NCI-H446 (cell line): ENCODE measurements around the gene SHCBP1L.

Experiments
- DNase-seq, 2 experiments: peaks; one replicate each; lab custom pipeline; 2025; lab: John Stamatoyannopoulos, UW

Gene SHCBP1L

DNA sequence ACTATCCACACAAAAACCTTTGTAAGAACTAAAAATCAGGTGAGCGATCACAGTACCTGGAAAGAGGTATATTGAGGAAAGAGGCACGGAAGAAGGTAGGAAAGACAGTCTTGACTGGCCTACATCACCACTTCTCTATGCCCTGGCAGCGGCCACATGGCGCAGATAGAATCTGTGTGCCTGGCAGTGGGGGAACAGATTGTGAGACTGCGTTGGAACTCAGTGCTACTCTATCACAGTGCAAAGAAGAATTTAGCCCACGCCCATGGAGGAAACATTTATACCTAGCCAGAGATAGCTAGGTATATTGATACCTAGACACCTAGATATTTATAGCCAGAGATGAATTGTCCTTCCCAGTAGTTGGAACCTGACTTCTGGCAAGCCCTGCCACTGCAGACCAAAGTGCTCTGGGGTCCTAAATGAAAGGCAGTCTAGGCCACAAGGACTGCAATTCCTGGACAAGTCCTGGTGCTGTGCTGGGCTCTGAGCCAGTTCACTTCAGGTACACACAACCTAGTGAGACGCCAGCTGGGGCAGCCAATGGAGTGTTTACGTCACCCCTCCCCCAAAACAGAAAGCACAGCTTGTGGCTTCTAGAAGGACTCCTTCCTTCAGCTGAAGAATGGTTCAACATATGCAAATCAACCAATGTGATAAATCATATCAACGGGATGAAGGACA is 61.9 kb downstream of the SHCBP1L start:
- DNase-seq: no peak

DNA sequence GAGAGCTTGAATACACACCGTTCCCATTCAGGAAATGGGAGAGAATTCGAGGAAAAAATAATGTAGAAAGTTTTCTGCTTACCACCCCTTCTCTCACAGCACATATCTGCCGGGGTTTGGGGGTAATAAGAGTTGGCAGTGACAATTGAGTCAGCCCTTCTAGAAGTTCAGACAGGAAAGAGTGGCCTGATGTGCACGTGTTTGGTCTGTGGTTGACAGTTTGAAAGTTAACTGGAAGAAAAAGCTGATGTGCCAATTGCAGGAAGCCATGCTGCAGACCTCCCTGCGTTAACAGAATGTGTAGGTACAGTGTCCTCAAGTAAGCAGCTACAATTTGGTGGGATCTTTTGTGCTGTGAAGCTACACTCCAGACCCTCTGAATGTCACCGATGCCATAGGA is 63.0 kb downstream of the SHCBP1L start:
- no peak for DNase-seq

DNA sequence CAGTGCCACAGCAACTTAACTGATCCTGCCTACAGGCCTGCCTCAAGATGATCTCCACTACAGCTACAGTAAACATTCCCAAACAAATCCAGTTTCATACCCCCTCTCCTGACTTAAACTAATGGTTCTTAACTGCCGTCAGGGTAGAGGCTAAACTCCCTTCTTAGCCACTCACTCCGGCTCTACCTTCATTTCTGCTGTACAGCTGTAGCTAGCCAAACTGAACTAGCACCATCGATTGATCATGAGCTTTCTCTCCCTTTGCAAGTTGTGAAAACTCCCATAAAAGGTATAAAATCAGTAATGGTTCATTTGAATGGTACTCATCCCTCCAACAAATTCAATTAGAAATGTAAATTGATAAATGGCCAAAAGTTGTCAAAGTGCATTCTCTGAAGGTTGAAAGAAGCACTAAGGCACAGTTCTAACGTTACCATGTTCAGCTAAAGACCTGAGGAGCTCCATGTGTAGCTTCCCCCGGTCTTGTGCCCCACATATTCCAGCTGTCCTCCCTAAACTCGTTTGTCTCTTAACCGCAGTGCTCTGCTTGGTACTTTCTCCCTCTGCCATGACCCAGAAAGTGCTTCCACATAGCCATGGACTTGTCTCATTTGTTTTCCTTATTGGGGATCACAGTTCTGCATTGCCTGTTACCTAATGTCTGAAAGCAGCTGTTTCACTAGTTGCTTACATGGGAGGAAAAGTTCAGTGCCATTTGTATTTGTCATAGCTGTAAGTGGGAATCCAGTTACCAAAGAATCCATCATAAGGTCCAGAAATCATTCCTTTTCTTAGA is 64.0 kb downstream of the SHCBP1L start:
- DNase-seq: no peak

DNA sequence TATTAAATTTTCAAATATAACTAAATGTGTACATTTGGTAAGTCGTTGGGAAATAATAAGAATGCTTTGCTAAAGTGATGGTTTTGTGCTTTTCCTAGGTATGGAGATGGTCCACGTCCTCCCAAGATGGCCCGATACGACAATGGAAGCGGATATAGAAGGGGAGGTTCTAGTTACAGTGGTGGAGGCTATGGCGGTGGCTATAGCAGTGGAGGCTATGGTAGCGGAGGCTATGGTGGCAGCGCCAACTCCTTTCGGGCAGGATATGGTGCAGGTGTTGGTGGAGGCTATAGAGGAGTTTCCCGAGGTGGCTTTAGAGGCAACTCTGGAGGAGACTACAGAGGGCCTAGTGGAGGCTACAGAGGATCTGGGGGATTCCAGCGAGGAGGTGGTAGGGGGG is 66.0 kb downstream of the SHCBP1L start:
- no peak for DNase-seq

DNA sequence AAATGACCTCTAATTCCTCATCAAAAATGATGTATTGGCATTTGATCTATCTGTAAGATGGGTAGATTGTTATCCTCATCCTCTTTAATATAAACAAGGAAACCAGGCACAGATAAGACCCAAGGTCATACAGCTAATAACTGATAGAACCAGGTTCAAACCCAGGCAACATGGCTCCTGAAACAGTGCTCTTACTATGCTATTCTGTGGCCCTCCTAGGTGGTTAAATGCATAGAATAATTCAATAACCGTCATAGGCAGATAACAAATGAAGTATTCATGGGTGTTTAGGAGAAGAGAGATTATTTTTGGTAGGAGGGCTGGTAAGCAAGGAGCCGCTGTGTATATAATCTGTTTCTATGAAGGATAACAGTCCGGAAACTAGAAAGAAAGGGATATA is 67.4 kb downstream of the SHCBP1L start:
- no peak for DNase-seq

DNA sequence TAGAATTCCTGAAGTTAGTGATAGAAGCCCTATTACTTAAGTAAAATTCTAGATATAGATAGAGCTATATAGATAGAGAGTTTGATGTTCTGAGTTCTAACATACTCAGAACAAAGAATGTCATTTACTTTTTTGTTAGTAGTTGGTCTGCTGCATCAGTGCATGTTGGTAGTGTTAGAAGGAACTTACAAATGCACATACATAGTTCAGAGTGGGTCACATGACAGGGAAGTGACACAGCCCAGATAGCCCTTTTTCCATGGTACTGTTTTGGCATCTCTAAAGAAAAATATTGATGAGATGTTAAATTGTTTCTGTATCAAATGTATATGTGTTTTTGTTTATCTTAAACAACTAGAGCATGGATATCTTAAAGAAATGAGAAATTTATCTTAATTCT is 68.1 kb downstream of the SHCBP1L start:
- no peak for DNase-seq

DNA sequence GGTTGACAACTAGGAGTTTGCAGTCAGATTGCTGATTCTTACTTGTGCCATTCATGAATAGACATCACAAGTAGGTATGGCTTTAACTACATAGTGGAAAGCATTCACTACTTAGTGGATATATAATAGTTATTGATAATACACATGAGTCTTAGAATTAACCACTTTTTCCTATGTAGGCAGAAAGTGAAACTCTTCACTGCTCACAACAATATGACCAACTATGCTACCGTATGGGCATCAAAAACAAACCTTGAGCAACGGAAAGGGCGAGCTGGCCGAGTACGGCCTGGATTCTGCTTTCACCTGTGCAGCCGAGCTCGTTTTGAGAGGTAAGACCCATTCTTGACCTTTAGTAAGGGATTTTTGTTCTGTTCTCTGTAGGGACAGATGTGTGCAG is 75.1 kb downstream of the SHCBP1L start:
- no peak for DNase-seq

DNA sequence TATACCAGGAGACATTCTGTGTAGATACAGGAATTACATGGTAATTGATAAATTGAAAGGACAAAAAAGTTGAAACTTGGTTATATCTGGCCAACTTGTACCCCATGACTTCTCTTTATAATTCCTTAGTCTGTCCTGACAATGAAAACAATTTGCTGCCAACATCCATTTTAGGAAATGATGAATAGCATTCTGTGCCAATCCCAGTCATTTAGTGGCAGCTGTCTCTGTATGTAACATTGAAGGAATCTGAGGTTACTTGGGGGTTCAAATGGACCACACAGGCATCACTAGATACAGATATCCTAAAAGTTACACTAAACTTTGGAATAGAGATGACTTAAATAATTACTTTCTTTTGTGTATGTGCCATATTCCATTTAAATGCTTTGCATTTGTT is 75.6 kb downstream of the SHCBP1L start:
- DNase-seq: no peak

DNA sequence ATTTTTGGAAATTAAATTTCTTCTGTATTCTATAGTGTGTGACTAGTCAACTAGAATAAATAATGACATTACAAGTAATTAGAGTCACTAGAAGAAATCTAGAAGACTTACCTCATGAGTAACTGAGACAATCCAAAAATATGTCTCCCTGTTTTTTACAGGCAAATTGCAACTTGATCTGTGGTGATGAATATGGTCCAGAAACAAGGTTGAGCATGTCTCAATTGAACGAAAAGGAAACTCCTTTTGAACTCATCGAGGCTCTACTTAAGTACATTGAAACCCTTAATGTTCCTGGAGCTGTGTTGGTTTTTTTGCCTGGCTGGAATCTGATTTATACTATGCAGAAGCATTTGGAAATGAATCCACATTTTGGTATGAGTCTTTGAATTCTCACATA is 77.1 kb downstream of the SHCBP1L start:
- no peak for DNase-seq

DNA sequence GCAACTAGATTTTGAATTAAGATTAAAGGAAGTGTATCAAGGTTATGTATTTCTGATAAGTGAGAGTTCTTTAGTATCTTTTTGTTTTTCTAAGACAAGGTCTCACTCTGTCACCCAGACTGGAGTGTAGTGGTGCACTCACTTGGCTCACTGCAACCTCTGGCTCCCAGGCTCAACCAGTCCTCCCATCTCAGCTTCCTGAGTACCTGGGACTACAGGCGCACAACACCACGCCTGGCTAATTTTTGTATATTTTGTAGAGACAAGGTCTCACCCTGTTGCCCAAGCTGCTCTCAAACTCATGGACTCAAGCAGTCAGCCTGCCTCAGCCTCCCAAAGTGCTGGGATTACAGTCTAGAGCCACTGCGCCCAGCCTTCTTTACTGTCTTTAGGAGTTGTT is 80.1 kb downstream of the SHCBP1L start:
- DNase-seq: no peak

DNA sequence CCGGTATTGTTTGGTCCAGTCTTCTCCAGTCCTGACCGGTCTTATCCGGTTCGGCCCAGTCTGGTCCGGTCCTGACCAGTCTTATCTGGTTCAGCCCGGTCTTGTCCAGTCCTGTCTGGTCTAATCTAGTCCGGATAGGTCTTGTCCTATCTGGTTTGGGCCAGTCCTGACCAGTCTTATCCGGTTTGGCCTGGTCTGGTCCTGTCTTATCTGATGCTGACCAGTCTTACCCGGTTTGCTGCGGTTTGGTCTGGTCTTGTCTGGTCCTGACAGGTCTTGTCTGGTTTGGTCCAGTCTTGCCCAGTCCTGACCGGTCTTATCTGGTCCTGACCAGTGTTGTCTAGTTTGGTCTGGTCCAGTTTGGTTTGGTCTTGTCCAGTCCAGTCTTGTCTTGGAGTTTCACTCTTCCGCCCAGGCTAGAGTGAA is 83.7 kb downstream of the SHCBP1L start:
- no peak for DNase-seq

DNA sequence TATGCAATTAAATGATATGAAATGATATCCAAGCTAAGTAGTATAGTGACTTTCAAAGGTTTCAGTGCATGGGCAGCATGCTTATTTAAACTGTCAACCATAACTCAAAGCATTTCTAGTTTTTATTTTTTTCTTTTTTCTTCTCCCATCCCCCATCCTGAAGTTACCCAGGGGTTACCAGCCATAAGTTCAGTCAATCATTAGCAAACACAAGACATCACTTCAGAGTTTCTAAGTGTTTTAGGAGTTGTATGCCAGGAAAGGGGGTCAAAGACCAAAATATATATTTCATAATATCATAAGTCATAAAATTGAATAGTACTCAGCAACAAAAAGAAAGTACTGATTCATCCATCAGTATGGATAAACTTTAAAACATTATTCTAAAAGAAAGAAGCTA is 85.1 kb downstream of the SHCBP1L start:
- DNase-seq: no peak

DNA sequence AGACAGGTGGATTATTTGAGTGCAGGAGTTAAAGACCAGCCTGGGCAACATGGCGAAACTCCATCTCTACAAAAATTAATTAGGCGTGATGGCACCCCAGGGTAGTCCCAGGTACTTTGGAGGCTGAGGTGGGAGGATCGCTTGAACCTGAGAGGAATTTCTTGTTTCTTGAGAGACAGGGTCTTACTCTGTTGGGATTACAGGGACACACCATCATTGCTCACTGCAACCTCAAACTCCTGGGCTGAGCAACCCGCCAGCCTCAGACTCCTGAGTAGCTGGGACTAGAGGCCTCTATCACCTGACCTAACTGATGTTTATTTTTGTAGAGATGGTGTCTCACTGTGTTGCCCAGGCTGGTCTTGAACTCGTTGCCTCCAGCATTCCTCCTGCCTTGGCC is 89.0 kb downstream of the SHCBP1L start:
- no peak for DNase-seq

DNA sequence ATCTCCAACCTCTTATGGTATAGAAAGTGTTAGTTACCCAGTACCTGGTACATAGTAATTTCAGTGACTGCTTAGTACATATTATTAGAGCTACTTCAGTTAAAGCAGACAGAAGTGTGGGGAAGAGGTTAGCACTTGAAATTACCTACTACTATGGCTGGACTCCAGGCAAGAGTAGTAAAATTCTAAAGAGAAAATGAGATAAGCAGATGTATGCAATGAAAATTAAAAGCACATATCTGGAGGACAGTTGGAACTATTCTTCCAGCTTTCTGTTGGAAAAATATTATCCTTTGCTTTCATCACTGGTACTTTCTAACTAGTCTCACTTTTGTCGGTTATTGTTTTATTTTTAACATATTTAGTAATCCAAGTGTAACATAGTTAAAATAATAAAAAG is 90.1 kb downstream of the SHCBP1L start:
- no peak for DNase-seq

DNA sequence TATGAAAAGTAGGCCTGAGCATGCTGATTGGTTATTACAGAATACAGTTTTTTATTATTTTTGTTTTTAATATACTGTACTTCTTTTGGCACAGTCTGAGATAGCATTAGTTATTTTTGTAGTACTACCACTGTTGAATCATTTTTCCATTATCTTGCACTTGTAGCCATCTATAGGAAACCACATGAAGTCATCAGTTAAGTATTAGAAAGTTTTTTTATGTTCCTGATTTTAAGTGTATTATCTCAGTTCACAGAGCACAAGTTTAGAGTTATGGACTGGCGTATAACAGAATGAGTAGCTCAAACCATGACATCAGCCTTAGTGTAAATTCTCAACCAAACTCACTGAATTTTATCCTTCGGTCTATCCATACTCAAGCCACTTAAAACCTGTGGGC is 91.0 kb downstream of the SHCBP1L start:
- DNase-seq: no peak

DNA sequence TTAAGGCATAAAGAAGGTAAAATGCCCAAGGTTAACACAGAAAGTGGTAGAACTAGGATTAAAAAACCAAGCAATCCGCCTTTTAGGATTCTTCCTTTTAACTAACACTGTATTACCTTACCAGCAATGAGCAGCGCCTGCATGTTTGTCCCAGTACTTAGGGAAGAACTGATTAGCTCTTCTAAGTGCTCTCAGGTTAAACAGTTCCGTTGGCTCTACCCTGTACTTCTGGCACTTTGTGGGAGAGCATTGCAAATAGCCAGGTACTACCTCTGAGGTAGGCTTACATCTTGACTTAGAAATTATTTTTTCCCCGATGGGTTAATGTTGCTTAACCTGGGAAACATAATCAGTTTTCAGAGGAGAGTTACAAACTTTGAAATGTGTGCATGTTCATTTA is 92.3 kb downstream of the SHCBP1L start:
- no peak for DNase-seq

DNA sequence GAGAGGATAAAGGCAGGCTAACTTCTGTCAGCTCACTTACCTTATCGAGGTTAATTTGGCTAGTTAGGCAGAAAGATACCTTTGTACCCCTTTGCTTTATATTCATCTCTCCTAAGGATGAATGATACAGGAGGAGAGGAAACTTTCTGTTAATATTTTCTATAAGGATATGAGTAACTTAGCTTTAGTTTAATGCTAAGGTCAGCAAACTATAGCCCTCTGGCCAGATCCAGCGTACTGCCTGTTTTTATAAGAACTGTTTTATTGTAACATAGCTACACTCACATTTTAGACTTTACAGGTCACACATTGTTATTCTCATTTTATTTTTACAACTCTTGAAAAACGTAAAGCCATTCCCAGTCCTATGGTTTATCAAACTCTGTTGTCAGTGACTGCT is 95.8 kb downstream of the SHCBP1L start:
- DNase-seq: no peak

DNA sequence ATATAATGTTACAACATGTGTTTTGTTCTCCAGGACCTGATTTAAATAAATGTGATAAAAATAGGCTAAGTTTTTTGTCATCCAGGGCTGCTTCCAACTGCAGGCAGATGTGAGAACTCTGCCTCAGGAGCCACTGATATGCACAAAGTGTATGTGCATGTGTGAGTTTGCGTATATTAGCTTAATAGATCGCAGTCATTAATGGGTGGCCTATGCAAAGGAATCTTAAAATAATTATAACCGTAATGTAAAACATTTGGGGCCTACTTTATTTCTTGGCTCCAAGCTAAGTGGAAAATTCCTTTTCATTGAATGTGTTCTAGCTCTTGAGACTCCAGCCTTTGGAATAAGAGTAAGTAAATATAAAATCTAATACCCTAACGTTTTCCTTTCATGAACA is 97.1 kb downstream of the SHCBP1L start:
- DNase-seq: no peak

DNA sequence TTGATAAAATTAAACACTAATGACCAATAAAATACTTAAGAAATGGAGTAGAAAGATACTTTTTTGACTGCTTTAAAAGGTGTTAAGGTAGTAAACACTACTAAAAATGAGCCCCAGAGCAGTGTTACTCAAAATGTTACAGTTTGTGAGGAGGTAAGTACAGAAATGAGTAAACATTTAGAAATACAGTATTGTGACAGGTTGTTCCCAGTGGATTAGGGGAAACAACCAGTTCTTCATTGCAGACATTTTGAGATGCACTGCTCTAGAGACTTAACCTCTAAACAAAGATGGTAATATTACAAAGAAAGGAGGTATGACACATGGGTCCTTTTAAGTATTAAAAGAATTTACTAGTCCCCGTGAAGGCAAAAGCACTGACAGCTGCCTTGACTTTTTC is 101.1 kb downstream of the SHCBP1L start:
- DNase-seq: no peak

DNA sequence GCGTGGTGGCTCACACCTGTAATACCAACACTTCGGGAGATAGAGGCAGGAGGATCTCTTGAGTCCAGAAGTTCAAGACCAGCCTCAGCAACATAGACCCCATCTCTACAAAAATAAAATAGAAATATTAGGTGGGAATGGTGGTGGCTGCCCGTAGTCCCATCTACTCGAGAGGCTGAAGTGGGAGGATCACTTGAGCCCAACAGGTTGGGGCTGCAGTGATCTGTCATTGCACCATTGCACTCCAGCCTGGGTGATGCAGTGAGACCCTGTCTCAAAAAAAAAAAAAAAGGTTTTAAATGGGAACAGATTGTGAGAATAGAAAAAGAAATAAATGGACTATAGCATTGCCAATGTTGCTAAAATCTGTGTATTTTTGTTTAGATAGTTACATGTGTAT is 102.6 kb downstream of the SHCBP1L start:
- no peak for DNase-seq
